SK-MEL-5 (cell line): ENCODE results near the gene NFATC3. TPM values are rescaled to one million over a fixed set of nuclear protein-coding genes. Genes with fewer than 3 reads are reported as not detected.

Experiments used
- DNase-seq: peaks from one replicate; pipeline ENCODE4 v3.0.0-alpha.2; 2016; ENCODE audit warnings: low read depth, low spot score
- in situ Hi-C: cut with HindIII; loops from 2 replicates; pipeline ENCODE4 v1.10.0; 2016; ENCODE audit warnings: low sequenced_read_pairs, high pct_unique_total_duplicates, low pct_unique_long_range_greater_than_20kb
- total RNA-seq: library from RNA; depleted of rRNA; stranded (reverse); fragments of >200 nt; shearing (Covaris generic); gene quantifications from 2 replicates; pipeline ENCODE4 v1.2.3, GENCODE V29; 2014

NFATC3 gene
- total RNA-seq, 1 experiment from 2014 or later: 13.8 TPM

- in situ Hi-C loops: no loop called here
- peak; percentile 85 for DNase-seq
Observed at GRCh38 chr16:68244903-68245853, 160.0 kb downstream of the NFATC3 start, which contains the start of gene PLA2G15. Gene PLA2G15 (plus strand): TSS chr16:68245373. CDS start chr16:68245427, 54 bp downstream.

GRCh38 chr16:68246121-68246520 lies 161.0 kb downstream of the NFATC3 start:
- no peak for DNase-seq
- in situ Hi-C loops: no loop called here

GRCh38 chr16:68246666-68247065 lies 161.5 kb downstream of the NFATC3 start:
- DNase-seq: no peak
- in situ Hi-C loops: no loop called here

- in situ Hi-C loops: no loop called here
- DNase-seq: no peak
Observed at GRCh38 chr16:68247400-68247799, 162.2 kb downstream of the NFATC3 start.

- in situ Hi-C loops: no loop called here
- DNase-seq: no peak
Observed at GRCh38 chr16:68247932-68248331, 162.8 kb downstream of the NFATC3 start.

GRCh38 chr16:68249371-68249770 lies 164.2 kb downstream of the NFATC3 start:
- in situ Hi-C loops: no loop called here
- no peak for DNase-seq

- in situ Hi-C loops: no loop called here
- DNase-seq: no peak
Observed at GRCh38 chr16:68250951-68251350, 165.8 kb downstream of the NFATC3 start.

GRCh38 chr16:68251832-68252231 lies 166.7 kb downstream of the NFATC3 start:
- in situ Hi-C loops: no loop called here
- DNase-seq: no peak

GRCh38 chr16:68252383-68252782 lies 167.2 kb downstream of the NFATC3 start:
- in situ Hi-C loops: no loop called here
- no peak for DNase-seq

- no peak for DNase-seq
- in situ Hi-C loops: no loop called here
Observed at GRCh38 chr16:68253721-68254120, 168.6 kb downstream of the NFATC3 start.

GRCh38 chr16:68255712-68256111 lies 170.5 kb downstream of the NFATC3 start:
- no peak for DNase-seq
- in situ Hi-C loops: no loop called here

GRCh38 chr16:68257251-68257905 lies 172.2 kb downstream of the NFATC3 start:
- DNase-seq: no peak
- in situ Hi-C loops: no loop called here

GRCh38 chr16:68257906-68258800 lies 173.0 kb downstream of the NFATC3 start:
- no peak for DNase-seq
- in situ Hi-C loops: no loop called here

GRCh38 chr16:68259007-68259825 lies 174.0 kb downstream of the NFATC3 start:
- no peak for DNase-seq
- in situ Hi-C loops: no loop called here

GRCh38 chr16:68263559-68264127 lies 178.5 kb downstream of the NFATC3 start:
- in situ Hi-C loops: no loop called here
- DNase-seq: no peak

GRCh38 chr16:68264128-68265077 lies 179.2 kb downstream of the NFATC3 start, which contains the start of gene SLC7A6:
Gene SLC7A6 (plus strand): TSS chr16:68264526. CDS start chr16:68274727, 10,201 bp downstream.
- DNase-seq: peak; percentile 53
- in situ Hi-C loops: no loop called here
